Stimulated activated CD8-positive, alpha-beta memory T cell treated with anti-CD3 and anti-CD28 coated beads, Interleukin-12 subunit alpha, Interleukin-12 subunit beta, amount 100 ng/mL, for 24 hours (primary cell): ENCODE measurements around the gene SLC22A1.
"Not testable (repeated sequence)": the region's sequence is repeated elsewhere in the genome, so short reads cannot be mapped to it uniquely, and the experiment has no call there.

ENCODE experiments used
- DNase-seq: peaks from one replicate; pipeline ENCODE4 v3.0.0-alpha.2; 2020; ENCODE audit errors: extremely low read depth

Gene SLC22A1

GRCh38 chr6:160121558-160121957, at the start of gene SLC22A1:
Gene SLC22A1 (plus strand): TSS chr6:160121815. CDS start chr6:160121936, 121 bp downstream.
- no peak for DNase-seq

- no peak for DNase-seq
Observed at GRCh38 chr6:160073272-160073671, 48.3 kb upstream of the SLC22A1 start.

DNA sequence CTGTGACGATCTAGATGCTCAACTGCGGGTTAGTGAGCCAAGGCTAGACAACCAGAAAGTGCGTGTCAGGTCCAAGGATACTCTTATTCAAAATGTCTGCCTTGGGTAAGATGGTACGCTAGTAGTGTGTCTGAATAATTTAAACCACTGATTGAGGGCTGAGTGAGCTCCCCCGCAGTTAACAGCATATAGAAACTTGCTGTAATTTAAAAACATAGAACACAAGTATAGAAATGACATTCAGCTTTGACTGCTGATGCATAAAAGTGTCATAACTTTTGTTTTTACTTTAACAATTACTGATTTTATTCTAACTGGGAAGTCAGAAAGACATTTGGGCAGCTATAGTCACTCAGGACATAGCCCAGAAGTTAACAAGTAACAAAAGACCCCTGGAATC, 45.6 kb upstream of the SLC22A1 start:
- no peak for DNase-seq

GRCh38 chr6:160077024-160077423, 44.6 kb upstream of the SLC22A1 start:
- DNase-seq: no peak

GRCh38 chr6:160077526-160077925, 44.1 kb upstream of the SLC22A1 start:
- no peak for DNase-seq

GRCh38 chr6:160078883-160079685, 42.5 kb upstream of the SLC22A1 start:
- DNase-seq: no peak

- no peak for DNase-seq
Observed at GRCh38 chr6:160079686-160080043, 42.0 kb upstream of the SLC22A1 start.

DNA sequence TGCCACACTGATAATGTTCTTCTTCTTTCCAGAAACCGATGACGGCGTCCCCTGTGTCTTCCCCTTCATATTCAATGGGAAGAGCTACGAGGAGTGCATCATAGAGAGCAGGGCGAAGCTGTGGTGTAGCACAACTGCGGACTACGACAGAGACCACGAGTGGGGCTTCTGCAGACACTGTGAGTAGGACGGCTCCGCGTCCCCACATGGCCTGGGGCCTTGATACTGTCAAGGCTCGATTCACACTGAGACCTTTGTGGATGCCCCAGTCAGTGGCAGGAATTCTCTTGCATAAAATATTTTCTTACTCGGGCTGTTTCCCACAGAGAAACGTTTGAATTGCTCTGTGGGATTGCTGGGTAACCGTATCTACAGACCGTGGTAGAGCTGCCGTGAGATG, 41.5 kb upstream of the SLC22A1 start:
- no peak for DNase-seq

DNA sequence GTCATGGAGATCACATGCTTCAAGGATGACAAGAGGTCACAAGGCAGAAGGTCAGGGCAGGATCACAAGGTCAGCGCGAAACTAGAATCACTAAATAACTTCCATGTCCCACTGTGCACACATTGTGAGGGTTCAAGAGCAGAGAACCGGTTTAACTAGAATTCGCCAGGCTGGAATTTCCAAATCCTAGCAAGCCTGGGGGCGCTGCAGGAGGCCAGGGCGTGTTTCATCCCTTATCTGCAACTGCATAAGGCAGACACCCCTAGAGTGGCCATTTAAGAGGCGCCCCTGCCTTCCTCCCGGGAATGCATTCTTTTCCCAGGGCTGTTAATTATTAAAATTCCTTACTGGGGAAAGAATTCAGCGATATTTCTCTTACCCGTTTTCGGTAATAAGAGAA, 40.2 kb upstream of the SLC22A1 start:
- DNase-seq: no peak

GRCh38 chr6:160082627-160083026, 39.0 kb upstream of the SLC22A1 start:
- no peak for DNase-seq

- DNase-seq: no peak
Observed at GRCh38 chr6:160084198-160084776, 37.3 kb upstream of the SLC22A1 start.

GRCh38 chr6:160085226-160085625, 36.4 kb upstream of the SLC22A1 start:
- DNase-seq: no peak

GRCh38 chr6:160085713-160086505, 35.7 kb upstream of the SLC22A1 start:
- no peak for DNase-seq

DNA sequence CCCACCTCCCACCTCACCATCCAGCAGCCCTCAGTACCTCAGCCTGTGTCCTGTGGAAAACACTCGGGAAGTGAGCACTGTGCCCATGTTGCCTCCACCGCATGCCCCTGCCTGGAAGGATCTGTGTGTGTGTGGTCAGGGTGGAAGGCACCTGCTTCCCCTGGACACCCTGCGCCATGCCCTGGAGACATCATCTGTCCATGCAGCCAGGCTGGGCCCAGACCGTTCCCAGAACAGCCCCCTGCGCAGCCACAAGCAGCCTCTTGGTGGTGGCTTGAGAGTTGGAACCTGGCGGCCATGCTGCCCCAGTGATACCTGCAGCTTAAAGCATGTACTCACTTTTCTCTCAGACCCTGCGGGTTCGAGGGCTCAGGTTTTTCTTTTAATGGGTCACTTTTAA, 34.9 kb upstream of the SLC22A1 start:
- DNase-seq: no peak

DNA sequence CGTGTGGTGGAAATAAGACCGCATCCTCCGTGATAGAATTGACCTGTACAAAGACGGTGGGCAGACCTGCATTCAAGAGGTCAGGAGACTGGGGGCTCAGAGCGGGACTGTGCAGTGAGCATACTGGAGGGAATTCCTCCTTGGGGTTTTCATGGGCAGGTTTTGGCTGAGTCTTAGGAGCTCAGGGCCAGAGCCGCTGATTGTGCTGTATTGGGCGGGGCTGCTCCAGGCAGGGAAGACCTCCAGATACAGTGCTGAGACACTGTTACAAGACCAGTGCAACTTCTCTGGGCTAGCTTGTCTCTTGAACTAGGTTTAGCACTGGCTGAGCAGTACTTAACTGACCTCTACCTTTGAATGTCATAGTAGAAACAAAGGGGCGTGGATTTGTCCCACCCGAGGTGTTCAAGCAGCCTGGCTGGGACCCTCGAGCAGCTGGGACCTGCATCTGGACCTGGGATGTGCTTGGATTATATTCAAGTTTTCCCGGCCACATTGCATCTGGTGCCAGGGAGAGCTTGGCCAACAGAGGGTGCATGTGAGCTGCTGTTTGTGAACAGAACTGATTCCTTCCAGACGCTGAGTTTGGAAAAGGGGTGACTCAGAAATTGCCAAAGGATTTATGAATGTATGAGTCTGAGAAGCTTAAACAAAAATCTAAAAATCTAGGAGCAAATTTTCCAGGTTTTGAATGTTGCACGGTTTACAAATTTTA, 33.4 kb upstream of the SLC22A1 start:
- DNase-seq: no peak

GRCh38 chr6:160088784-160089533, 32.7 kb upstream of the SLC22A1 start:
- DNase-seq: no peak

DNA sequence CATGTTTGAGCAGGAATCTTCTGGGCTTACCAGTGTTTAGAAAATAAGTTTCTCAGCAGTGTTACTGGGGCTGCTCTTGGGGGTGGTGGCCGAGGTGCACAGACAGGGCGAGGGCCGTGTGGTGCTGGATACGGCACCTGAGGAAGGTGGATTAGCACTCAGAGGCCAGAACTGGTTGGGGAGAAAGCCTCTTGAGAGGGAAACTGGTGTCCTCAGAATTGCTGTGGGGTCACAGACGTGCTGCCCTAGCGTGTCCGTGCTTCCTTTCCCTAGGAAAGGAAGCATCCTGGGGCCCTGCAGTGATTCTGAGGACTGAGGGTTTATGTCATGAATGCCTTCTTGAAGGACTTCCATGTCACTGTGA, 32.1 kb upstream of the SLC22A1 start:
- no peak for DNase-seq

DNA sequence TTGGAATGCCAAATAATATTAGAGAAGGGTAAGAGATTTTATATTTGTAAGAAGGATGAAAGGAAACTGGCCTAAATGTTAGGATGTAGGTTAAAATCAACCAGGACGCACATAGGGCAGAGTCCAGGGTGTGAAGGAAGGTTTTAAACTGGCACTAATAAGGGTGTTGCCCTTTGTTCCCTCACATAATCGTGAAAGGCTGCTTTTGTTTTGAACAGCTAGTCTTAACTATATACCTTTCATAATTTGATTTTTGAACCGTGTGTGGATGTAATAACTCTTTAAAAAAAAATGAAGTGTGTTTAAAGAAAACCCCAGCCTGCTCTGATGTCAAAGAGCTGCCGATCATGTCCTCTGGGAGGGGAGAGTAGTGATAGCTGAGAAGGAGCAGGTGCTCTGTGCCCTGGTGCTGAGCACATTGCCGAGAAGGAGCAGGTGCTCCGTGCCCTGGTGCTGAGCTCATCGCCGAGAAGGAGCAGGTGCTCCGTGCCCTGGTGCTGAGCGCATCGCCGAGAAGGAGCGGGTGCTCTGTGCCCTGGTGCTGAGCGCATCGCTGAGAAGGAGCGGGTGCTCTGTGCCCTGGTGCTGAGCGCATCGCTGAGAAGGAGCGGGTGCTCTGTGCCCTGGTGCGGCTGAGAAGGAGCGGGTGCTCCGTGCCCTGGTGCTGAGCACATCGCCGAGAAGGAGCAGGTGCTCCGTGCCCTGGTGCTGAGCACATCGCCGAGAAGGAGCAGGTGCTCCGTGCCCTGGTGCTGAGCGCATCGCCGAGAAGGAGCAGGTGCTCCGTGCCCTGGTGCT, 31.0 kb upstream of the SLC22A1 start:
- DNase-seq: not testable (repeated sequence)

- DNase-seq: not testable (repeated sequence)
Observed at GRCh38 chr6:160092176-160092575, 29.4 kb upstream of the SLC22A1 start.

- DNase-seq: no peak
Observed at GRCh38 chr6:160092602-160093001, 29.0 kb upstream of the SLC22A1 start.

DNA sequence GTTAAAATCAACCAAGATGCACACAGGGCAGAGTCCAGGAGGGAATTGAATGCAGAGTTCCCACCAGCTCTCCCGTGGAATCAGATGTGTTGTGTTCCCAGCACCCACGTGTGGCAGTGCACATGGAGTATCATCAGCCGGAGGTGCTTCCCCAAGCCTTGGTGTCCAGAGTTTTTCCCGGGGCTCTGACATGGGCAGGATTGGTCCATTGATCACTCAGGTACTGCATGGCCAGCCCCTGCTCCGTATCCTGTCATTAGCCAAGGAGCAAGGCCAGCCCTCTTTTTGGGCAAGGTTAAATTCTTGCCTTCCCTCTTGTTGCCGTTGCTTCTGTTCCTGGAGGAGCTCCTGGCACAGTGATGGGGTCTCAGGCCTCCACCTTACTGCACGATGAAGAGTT, 28.6 kb upstream of the SLC22A1 start:
- no peak for DNase-seq
